PFSK-1 (cell line): ENCODE data around the gene ASMTL.

Experiments used
- FOXP2 ChIP-seq: optimal IDR thresholded peaks from 2 replicates; pipeline ENCODE3; 2011; ENCODE audit warnings: borderline replicate concordance, control low read depth, inconsistent platforms; ENCODE audit not compliant: insufficient read depth; ENCODE audit errors: extremely low read length, extremely low read depth
- POLR2AphosphoS5 ChIP-seq: IDR thresholded peaks from 2 replicates; pipeline ENCODE4 v1.6.1; 2012; ENCODE audit warnings: low read depth, mild to moderate bottlenecking, control low read depth, low read length, moderate library complexity
- SIN3A ChIP-seq: IDR thresholded peaks from 2 replicates; pipeline ENCODE4 v1.6.1; 2012; ENCODE audit warnings: mild to moderate bottlenecking, low read length, moderate library complexity, borderline replicate concordance; ENCODE audit not compliant: insufficient read depth

DNA sequence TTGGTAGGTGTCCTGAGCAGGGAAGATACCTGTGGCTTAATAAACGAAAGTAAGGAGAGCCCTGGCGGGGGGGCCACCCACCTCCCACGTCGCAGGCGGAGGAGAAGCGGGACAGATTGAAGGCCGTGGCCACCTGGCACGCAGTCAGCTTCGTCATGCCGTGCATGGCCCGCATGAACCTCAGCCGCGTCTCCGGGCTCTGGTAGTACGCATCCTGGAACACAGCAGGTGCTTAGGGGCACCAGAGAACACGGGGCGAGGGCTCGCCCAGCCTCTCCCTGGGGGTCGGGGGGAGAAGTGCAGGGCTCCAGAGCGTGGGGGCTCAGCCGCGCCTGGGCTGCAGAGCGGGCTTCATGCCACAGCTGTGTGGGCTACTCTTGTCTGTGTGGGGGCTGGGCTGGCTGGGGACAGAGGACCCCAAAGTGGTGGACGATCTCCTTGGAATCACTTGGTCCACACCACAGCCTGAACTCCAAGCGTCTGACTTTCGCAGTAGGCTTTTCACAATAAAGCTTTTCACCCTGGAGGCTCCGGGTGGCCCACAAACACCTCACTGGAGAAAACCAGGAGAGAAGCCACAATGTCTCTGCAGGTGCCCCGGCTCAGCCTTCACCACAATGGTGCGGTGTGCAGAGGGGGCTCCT is 33.7 kb downstream of the ASMTL start:
- TF ChIP-seq POLR2AphosphoS5 (peak; percentile 58; the same call in 1 of the 2 replicates), SIN3A (no peak; the same call in 1 of the 2 replicates), FOXP2 (no peak)
